HEK293 (cell line): ENCODE data around the gene CYP4F8.

Experiments
- SP2 ChIP-seq: fragments of 450-650 bp; formaldehyde crosslinking; IDR thresholded peaks from 2 replicates; pipeline ENCODE4 v1.5.1; 2016; ENCODE audit warnings: missing biosample characterization, missing genetic modification characterization
- TCF7L2 ChIP-seq: IDR thresholded peaks from 2 replicates; pipeline ENCODE4 v1.6.1; 2011; ENCODE audit warnings: low read depth, mild to moderate bottlenecking, inconsistent platforms, low read length, moderate library complexity, borderline replicate concordance
- ZBTB8A ChIP-seq: fragments of 450-650 bp; formaldehyde crosslinking; IDR thresholded peaks from 2 replicates; pipeline ENCODE4 v1.5.1; 2016; ENCODE audit warnings: missing biosample characterization, missing genetic modification characterization
- ZNF24 ChIP-seq: fragments of 450-650 bp; formaldehyde crosslinking; IDR thresholded peaks from 2 replicates; pipeline ENCODE4 v1.5.1; 2016; ENCODE audit warnings: missing biosample characterization, missing genetic modification characterization
- ZNF302 ChIP-seq: fragments of 450-650 bp; formaldehyde crosslinking; IDR thresholded peaks from 2 replicates; pipeline ENCODE4 v1.5.1; 2016; ENCODE audit warnings: missing biosample characterization, missing genetic modification characterization, low read depth
- ZNF558 ChIP-seq: fragments of 450-650 bp; formaldehyde crosslinking; IDR thresholded peaks from 2 replicates; pipeline ENCODE4 v1.5.1; 2016; ENCODE audit warnings: missing biosample characterization, missing genetic modification characterization
- ZNF658 ChIP-seq: fragments of 450-650 bp; formaldehyde crosslinking; IDR thresholded peaks from 2 replicates; pipeline ENCODE4; 2016; ENCODE audit warnings: missing biosample characterization, missing genetic modification characterization
- TF ChIP-seq, protein P1 (sequence below): fragments of 450-650 bp; formaldehyde crosslinking; IDR thresholded peaks from 2 replicates; pipeline ENCODE4 v1.5.1; 2016; ENCODE audit warnings: missing biosample characterization, missing genetic modification characterization

- no peak for TF ChIP-seq ZNF24 (tag by site-specific recombination)
- no peak for TF ChIP-seq ZNF658 (tag by site-specific recombination)
- no peak for TF ChIP-seq ZBTB8A (tag by site-specific recombination)
- TF ChIP-seq ZNF302 (tag by site-specific recombination) = no peak
- TF ChIP-seq, protein P1, sequence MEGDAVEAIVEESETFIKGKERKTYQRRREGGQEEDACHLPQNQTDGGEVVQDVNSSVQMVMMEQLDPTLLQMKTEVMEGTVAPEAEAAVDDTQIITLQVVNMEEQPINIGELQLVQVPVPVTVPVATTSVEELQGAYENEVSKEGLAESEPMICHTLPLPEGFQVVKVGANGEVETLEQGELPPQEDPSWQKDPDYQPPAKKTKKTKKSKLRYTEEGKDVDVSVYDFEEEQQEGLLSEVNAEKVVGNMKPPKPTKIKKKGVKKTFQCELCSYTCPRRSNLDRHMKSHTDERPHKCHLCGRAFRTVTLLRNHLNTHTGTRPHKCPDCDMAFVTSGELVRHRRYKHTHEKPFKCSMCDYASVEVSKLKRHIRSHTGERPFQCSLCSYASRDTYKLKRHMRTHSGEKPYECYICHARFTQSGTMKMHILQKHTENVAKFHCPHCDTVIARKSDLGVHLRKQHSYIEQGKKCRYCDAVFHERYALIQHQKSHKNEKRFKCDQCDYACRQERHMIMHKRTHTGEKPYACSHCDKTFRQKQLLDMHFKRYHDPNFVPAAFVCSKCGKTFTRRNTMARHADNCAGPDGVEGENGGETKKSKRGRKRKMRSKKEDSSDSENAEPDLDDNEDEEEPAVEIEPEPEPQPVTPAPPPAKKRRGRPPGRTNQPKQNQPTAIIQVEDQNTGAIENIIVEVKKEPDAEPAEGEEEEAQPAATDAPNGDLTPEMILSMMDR (tag by site-specific recombination) = no peak
- no peak for TF ChIP-seq ZNF558 (tag by site-specific recombination)
- no peak for TF ChIP-seq SP2 (tag by site-specific recombination)
- TF ChIP-seq TCF7L2 = no peak
Measured at GRCh38 chr19:15644816-15645215, 29.8 kb downstream of the CYP4F8 start.
